Measurements from ENCODE around the gene DENND6B.

- no peak for TF ChIP-seq CTCF (IDR thresholded peaks at IDR 0.05)
- no peak for TF ChIP-seq POLR2A (IDR thresholded peaks at IDR 0.05)
- no peak for TF ChIP-seq EP300 (IDR thresholded peaks at IDR 0.05)
- no peak for TF ChIP-seq POLR2AphosphoS5 (IDR thresholded peaks at IDR 0.05)
These were observed 34.4 kb upstream of the DENND6B start for GRCh38 chr22:50361222-50361621.
